Kidney capillary endothelial cell (primary cell): ENCODE results near the gene KCNG2.
"Not testable (repeated sequence)": the region's sequence is repeated elsewhere in the genome, so short reads cannot be mapped to it uniquely, and the experiment has no call there.

Source experiments
- DNase-seq: peaks from one replicate; pipeline ENCODE4 v3.0.0-alpha.2; 2018; ENCODE audit warnings: low spot score

The KCNG2 gene, protein sequence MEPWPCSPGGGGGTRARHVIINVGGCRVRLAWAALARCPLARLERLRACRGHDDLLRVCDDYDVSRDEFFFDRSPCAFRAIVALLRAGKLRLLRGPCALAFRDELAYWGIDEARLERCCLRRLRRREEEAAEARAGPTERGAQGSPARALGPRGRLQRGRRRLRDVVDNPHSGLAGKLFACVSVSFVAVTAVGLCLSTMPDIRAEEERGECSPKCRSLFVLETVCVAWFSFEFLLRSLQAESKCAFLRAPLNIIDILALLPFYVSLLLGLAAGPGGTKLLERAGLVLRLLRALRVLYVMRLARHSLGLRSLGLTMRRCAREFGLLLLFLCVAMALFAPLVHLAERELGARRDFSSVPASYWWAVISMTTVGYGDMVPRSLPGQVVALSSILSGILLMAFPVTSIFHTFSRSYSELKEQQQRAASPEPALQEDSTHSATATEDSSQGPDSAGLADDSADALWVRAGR

DNA sequence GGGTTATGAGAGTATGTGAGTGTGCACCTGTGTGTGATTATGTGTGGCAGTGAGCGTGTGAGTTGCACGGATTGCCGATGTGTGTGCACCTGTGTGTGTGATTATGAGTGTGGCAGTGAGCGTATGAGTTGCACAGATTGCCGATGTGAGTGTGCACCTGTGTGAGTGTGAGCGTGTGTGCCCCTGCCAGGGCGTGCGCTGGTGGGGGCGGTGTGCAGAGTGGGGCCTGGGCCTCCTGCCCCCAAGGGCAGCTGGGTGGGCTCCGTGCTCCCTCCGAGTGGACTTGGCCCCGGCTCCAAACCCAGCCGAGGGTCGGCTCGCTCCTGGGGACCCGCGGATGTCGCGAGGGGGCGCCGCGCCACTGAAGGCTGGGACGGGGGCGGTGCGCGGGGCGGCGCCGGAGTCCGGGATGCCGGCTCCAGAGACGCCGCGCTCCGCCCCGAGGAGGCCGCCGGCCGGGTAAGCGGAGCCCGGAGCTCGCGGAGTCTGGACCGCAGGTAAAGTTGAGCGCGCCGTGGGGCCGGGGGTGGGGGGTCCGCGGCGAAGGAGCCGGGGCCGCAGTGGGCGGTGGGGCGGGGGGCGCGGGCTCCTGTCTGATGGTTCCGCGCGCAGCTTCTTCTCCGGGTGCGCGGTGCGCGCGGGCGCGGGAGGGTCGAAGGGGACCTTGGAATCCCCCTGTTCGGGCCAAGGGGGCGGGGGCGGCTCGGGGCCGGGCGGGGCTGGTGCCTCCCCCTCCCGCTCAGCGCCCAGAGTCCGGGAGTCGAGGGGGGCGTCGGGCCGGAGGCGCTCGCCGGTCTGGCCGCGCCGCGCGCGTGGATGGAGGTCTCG is at the start of gene KCNG2:
TSS of gene KCNG2 (plus strand) at position 421 of the 828 bp plus-strand sequence. CDS start 65,730 bp downstream, outside the sequence.
- DNase-seq = no peak

DNA sequence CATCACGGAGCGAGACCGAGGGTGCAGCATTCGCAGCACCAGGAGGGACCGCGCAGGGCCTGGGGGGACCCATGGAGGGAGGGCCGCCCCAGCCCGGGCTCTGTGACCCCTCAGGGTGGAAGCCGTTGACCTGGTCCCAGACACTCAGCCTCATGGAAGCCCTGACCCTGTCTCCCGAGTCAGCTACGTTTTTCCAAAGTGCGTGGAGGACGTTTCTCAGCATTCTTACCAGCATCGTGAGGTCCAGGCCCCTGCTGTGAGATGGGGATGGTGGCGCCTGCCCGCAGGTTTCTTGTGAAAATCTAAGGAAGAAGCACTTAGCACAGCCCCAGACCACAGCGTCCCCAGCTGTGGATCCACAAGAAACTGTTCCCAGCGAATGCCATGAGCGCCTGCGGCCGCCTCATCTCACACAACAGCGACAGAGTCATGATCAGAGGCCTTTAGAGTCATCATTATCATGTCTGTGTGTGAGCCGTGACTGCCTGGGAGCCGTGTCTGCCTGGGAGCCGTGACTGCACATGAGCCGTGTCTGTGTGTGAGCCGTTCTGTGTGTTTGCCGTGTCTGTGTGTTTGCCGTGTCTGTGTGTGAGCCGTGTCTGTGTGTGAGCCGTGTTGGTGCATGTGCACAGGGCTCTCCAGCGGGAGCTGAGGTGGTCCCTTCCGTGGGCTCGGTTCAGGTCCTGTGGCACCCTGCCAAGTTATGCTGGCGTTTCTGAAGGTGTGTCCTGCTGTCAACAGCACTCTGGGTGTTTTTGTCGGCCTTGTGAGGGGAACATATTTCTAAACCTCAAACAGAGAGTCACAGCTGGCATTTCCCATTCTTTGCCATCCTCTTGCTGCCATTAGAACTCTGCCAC is 49.2 kb upstream of the KCNG2 start:
- no peak for DNase-seq

GRCh38 chr18:79749251-79750191 is 48.2 kb upstream of the KCNG2 start:
- peak; percentile 8 for DNase-seq

DNA sequence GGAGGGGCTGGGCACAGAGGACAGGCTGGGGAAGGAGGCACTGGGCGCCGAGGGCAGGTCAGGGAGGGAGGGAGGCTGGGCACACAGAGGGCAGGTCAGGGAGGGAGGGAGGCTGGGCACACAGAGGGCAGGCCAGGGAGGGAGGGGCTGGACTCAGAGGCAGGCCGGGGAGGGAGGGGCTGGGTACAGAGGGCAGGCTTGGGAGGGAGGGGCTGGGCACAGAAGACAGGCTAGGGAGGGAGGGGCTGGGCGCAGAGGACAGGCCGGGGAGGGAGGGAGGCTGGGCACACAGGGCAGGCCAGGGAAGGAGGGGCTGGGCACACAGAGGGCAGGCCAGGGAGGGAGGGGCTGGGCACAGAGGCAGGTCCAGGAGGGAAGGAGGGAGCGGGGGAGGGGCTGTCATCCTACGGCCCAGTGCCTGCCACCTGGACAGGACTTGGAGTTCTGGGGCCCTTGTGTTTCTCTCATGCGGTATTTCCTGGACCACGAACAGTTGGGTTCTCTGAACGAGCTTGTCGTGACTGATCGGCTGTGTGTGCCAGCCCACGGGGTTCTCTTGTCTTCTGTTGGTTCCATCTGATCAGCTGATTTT is 46.7 kb upstream of the KCNG2 start:
- DNase-seq = no peak

- not testable (repeated sequence) for DNase-seq
Observed at GRCh38 chr18:79751918-79752578, 45.7 kb upstream of the KCNG2 start.

DNA sequence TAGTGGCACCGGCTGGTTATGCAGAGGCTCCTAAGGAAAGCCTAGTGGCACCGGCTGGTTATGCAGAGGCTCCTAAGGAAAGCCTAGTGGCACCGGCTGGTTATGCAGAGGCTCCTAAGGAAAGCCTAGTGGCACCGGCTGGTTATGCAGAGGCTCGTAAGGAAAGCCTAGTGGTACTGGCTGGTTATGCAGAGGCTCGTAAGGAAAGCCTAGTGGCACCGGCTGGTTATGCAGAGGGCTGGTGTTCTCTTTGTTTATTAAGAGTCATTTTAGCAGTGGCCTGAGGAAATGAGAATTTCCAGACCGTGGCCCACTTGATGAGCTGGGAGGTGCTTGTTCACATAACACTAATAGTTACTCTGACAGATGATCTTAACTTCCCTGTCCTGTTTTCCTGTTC is 44.8 kb upstream of the KCNG2 start:
- DNase-seq = not testable (repeated sequence)

DNA sequence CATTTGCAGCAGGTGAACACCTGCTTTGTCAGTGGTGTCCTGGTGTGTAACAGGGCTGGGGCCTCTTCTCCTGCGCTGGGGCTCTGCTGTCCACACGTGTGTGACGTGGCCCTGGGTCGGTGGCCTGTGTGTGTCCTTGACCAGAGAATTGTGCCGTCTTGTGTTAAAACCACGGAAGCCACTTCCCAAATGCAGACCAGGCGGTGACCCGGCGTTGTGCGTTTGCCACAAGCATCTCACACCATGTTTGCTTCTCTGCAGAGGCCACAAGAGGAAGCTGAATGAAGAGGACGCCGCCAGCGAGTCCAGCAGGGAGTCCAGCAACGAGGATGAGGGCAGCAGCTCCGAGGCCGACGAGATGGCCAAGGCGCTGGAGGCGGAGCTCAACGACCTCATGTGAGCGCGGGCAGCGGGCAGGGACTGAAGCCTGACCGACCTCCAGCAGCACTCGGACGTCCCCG is 44.3 kb upstream of the KCNG2 start:
- no peak for DNase-seq

DNA sequence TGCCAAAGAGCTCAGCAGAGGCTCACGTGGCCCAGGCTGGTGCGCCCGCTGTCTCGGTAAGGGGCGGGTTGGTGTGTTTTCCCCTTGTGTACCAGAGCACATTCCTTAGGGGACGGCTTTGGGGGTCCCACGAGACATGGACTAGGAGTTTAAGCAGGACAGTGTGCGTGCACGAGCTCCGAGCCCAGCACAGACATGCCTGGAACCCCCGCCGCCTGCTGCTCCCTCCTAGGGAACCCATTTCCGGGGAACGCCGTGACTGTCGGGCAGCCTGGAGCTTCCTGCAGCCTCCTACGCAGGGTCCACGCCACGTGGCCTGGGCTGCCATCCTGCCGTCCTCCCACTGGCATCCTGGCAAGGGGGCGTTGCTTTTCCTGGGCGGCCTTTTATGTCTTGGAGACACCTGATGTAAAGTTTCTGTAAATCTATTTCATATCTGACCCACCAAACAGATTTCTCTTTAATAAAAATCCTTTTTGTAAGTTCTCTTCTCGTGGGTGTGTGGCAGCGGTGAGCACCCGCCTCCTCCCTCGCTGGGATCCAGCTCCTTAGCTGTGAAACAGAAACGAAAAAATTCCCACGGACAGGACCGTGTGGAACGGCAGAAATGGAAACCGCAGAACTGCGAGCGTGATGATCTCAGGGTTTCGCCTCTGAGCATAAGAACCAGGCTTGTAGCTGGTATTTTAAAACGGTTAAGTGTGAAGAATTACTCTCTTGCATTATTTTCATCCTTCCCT is 43.5 kb upstream of the KCNG2 start:
- DNase-seq = no peak

DNA sequence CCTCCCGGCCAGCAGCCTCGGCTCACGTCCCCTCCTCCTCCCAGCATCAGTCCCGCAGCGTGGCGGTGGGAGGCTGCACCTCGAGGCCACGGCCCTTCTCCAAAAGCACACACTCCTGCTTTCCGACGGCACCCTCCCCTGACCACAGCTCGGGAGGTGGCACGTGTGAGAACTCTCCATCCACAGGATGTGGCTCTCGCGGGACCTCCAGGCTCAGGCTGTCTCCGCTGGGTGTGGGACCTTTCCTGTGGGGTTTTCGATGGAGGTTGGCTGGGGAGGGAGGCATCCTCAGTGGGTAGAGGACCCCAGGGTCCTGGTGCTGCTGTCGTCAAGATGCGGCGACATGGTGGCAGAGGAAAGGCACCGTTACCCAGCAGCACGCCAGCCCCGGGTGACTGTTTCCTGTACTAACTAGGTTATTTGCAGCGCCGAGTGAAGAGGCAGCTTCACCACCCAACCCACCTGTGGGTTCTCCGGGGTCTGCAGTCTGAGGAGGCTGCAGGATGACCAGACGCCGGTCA is 42.8 kb upstream of the KCNG2 start:
- DNase-seq = no peak

GRCh38 chr18:79755496-79756142 is 42.1 kb upstream of the KCNG2 start:
- no peak for DNase-seq

GRCh38 chr18:79756143-79756500 is 41.6 kb upstream of the KCNG2 start:
- no peak for DNase-seq

DNA sequence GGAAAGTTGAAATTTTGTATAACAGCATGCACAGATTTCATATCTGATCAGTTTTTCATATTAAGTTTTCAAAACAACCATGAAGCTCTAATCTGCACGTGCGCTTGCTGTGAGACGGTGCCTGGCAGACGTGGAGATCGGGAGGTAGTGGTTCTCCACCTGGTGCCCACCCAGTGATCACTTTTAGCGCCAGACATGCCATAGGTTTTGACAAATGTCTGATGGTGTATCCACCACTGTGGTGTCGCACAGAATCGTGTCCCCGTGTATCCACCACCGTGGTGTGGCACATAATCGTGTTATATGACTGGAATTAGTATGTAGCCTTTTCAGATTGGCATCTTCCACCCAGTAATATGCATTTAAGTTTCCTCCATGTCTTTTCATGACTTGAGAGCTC is 40.9 kb upstream of the KCNG2 start:
- DNase-seq = no peak

DNA sequence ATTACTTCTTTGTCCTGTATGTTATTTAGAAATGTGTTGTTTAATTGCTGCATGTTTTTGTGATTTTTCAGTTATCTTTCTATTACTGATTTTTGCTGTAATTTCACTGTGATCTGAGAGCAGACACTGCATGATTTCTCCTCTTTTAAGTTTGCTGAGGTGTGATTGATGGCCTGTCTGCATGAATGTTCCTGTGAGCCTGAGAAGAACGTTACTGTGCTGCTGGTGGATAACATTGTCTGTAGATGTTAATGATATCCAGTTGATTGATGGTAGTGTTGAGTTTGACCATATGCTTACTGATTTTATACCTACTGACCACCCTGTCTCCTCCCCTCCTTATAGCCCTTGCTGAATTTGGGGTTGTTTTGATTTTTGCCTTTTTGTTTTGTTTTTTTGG is 37.4 kb upstream of the KCNG2 start:
- no peak for DNase-seq

GRCh38 chr18:79760881-79761280 is 36.9 kb upstream of the KCNG2 start:
- DNase-seq = no peak

DNA sequence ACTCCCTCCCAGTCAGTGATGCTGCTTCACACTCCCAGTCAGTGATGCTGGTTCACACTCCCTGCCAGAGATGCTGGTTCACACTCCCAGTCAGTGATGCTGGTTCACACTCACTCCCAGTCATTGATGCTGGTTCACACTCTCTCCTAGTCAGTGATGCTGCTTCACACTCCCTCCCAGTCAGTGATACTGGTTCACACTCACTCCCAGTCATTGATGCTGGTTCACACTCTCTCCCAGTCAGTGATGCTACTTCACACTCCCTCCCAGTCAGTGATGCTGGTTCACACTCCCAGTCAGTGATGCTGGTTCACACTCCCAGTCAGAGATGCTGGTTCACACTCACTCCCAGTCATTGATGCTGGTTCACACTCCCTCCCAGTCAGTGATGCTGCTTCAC is 34.3 kb upstream of the KCNG2 start:
- DNase-seq = no peak

GRCh38 chr18:79764131-79764530 is 33.6 kb upstream of the KCNG2 start:
- no peak for DNase-seq

DNA sequence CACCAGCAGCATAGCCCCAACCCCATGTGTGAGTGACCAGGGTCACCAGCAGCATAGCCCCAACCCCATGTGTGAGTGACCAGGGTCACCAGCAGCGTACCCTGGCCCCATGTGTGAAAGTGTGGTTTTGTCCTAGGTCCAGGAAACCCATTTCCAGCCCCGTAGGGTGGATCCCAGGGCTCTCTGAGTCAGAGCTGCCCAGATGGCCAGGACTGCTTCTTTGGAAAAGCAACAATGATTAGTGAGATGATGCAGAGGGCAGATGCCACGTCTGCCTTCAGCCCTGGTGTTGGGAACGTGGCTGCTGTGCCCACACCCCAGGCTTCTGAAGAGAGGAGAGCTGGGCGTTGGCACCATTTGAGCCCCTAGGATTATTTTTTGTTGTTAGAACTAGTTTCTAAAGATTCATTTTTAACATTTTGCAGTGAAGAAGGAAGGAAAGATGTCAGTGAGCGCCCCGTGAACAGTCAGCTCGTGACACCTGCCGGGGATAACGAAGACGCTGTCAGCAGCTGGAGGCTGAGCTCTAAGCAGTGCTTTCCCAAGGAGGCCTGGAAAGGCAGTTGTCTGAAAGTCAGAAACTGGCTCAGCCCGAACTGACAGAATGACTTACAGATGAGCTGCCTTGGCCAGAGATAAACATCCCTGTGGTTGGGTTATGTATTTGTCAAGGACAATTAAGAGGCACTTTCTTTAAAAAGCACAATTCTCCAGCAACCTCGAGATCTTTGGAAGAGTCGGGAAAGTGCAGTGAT is 32.1 kb upstream of the KCNG2 start:
- DNase-seq = no peak

DNA sequence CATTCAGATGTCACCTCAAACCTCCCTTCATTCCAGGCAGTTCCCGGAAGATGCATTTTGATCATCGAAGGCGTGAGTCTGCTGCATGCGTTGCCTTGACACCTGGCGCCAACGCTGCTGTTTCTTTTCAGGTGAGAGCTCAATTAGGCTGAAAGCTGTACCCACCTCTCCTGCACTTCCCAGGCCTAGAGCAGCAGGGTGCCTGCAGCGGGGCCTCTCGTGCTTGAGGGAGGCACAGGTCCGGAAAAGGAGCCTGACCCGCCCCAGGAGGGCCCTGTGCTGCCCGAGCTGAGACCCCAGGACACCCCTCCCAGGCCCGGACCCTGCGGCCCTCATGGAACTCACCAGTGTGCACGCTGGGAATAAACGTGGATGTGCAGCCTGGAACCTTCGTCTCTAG is 31.4 kb upstream of the KCNG2 start:
- DNase-seq = no peak
